Large intestine (tissue), 3 donors: ENCODE data around the gene EML5. TPM values are rescaled to one million over a fixed set of nuclear protein-coding genes. Genes with fewer than 3 reads are reported as not detected.
"Not testable (repeated sequence)": the region's sequence is repeated elsewhere in the genome, so short reads cannot be mapped to it uniquely, and the experiment has no call there.

Experiments used
- DNase-seq, 2 donors: peaks; one replicate each; pipeline versions ENCODE4 v3.0.0 to v3.0.0-alpha.2; 2013
- H3K27ac ChIP-seq: one replicate; pipeline ENCODE4 v1.5.1; 2013; ENCODE audit warnings: low read length
- H3K27me3 ChIP-seq: 2 replicates; pipeline ENCODE4 v1.6.1; 2013; ENCODE audit warnings: low read length; ENCODE audit not compliant: control insufficient read depth, insufficient read depth
- H3K36me3 ChIP-seq: 2 replicates; pipeline ENCODE4 v1.6.1; 2013; ENCODE audit warnings: low read length; ENCODE audit not compliant: control insufficient read depth, insufficient read depth
- H3K4me1 ChIP-seq: one replicate; pipeline ENCODE4 v1.6.1; 2013; ENCODE audit warnings: low read length; ENCODE audit not compliant: control insufficient read depth, insufficient read depth
- H3K4me3 ChIP-seq: one replicate; pipeline ENCODE4 v1.5.1; 2013; ENCODE audit warnings: low read length
- H3K9me3 ChIP-seq: one replicate; pipeline ENCODE4 v1.6.1; 2013; ENCODE audit warnings: mild to moderate bottlenecking, low read depth, low read length, moderate library complexity; ENCODE audit not compliant: control insufficient read depth
- whole genome bisulfite sequencing: methylation state at CpG from one replicate; pipeline ENCODE4 v1.1.5; 2013; ENCODE audit warnings: low lambda C conversion rate; ENCODE audit not compliant: insufficient coverage; 5-methylcytosine and 5-hydroxymethylcytosine counted together
- polyA plus RNA-seq: library from polyadenylated mRNA; unstranded; fragments of 120-200 nt; gene quantifications from one replicate; pipeline ENCODE4 v1.2.1, GENCODE V29; 2013

The EML5 gene
- polyA plus RNA-seq, 1 donor = 6.2 TPM

DNA sequence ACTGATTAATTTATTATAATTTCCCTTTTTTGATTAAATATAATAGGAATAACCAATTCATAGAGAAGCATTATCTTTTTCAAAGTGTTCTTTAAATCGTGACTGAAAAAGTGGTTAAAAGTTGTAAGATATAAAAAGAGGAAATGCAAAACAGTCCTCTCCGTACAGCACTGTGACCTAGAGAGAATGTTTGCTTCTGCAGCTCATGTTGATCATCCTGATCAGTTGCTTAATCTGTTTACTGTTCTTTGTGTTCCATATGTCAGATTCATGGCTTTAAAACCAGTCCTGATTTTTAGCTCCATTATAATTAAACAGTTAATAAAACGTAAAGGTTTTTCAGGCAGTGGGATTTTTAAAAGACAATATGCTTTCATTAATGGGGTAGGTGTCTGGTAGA, 36.4 kb upstream of the EML5 start:
- Histone ChIP-seq H3K27ac (no peak overlapping the region), H3K9me3 (no peaks in the 10 kb centered on the region), H3K36me3 (no peaks in the 10 kb centered on the region), H3K27me3 (no peaks in the 10 kb centered on the region), H3K4me3 (no peak overlapping the region), H3K4me1 (peaks cover 5% of the 10 kb centered on the region)
- no peak for DNase-seq
- 75% methylated on average over 1 of the region's 3 CpGs for WGBS

DNA sequence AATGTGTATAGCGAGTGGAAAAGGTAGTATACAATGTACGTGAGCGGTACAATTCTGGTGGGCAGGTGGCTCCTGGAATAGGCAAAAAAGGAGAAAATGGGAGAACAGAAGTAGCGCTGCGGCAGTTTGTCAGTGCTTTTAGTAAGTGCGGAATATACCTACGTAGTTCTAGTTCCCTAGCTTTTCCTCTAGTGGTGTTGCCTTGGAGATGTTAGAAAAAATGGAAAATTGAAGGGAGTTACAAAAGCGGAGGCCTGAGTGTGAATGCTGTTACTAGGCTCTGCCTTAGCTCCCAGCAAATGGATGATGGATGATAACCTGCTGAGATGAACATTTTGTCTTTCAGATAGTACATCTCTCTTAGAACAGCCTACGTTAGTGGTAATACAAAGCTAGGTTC, 32.8 kb upstream of the EML5 start:
- Histone ChIP-seq H3K36me3 (no peaks in the 10 kb centered on the region), H3K4me1 (peaks cover 5% of the 10 kb centered on the region), H3K27me3 (no peaks in the 10 kb centered on the region), H3K27ac (peak overlapping the region; percentile 88), H3K4me3 (peak overlapping the region; percentile 97), H3K9me3 (no peaks in the 10 kb centered on the region)
- DNase-seq = no peak
- 100% methylated on average over 3 of the region's 9 CpGs for WGBS

DNA sequence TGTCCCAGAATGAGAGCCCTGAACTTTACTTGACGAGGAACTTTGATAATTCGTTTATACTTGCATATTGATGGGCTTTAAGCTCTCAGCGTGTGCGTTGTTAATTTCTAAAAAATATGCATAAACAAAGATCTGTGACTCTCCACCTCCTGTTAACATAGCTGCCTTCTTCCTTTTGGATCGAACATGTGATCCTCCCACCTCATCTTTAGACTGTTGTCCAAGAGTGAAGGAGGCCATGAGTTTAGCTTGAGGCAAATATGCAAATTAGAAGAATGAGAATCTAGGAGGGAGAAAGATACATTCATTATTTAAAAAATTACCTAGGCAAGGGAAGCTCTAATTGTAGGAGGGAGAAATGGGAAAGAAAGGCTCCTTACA, 32.3 kb upstream of the EML5 start:
- no peaks in the 10 kb centered on the region for H3K27me3 ChIP-seq
- DNase-seq = no peak
- WGBS = no CpG with 5 or more reads among the region's 5 CpGs
- H3K27ac ChIP-seq = peak overlapping the region; percentile 88
- no peaks in the 10 kb centered on the region for H3K9me3 ChIP-seq
- peak overlapping the region; percentile 97 for H3K4me3 ChIP-seq
- H3K4me1 ChIP-seq = peaks cover 5% of the 10 kb centered on the region
- no peaks in the 10 kb centered on the region for H3K36me3 ChIP-seq

DNA sequence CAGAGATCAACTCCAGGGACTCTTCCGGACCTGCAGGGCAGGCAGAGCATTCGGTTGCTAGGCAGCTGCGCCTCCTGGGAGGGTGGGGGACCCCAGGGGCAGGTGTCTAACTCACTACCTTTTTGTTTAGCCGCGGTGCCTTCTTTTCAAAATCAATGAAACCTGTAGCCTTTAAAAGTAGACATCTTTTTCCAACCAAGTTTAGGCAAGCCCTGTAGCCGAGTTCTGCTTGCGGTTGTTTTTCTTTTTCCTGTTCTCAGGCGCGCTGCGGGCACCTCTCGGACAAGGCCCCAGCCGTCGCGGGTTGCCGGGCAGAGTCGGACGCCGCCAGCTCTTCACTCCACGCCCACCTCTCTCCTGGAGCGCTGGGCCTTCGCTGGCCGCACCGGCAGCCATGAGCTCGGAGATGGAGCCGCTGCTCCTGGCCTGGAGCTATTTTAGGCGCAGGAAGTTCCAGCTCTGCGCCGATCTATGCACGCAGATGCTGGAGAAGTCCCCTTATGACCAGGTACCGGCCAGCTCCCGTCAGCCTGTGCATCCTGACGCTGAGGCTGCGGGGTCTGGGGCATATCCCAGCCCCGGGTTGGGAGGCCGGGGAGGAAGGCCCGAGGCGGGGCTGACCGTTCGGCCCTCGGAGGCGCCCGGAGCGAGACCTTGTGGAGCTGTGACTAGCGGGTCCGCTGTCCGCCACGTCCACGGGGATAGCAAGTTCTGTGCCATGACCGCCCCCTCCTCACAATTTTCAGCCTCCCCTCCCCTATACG, 31.7 kb upstream of the EML5 start, which contains the start of gene TTC8:
TTC8 (plus strand) TSS at position 338 of the 764 bp plus-strand sequence; CDS start at position 395, 57 bp downstream.
- H3K27ac ChIP-seq = peak within 1 kb of the TSS; percentile 88
- H3K4me3 ChIP-seq = peak within 1 kb of the TSS; percentile 97
- no peaks in the 10 kb centered on the region for H3K36me3 ChIP-seq
- H3K9me3 ChIP-seq = no peaks in the 10 kb centered on the region
- WGBS = 0% methylated on average over 2 of the region's 50 CpGs
- H3K4me1 ChIP-seq = peaks cover 5% of the 10 kb centered on the region
- H3K27me3 ChIP-seq = no peaks in the 10 kb centered on the region
- DNase-seq = peak; percentile 87 to 94

DNA sequence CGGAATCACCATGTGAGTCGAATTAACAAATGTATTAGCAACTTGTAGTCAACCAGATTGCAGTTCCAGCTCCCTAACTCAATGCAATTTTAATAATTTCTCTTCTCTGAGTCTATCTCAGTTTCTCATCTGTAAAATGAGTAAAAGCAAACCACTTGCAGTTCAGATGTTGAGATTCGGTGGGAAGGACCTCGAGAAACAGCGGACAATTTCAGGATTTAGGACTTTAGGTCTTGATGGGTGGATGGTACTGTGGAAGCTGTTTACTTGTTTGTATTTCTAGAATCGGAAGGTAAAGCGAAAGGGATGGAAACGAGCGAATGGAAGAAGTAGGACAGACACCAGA, 31.2 kb upstream of the EML5 start:
- H3K27ac ChIP-seq = peak overlapping the region; percentile 88
- WGBS = 60% methylated on average over 1 of the region's 9 CpGs
- no peaks in the 10 kb centered on the region for H3K9me3 ChIP-seq
- H3K27me3 ChIP-seq = no peaks in the 10 kb centered on the region
- H3K4me3 ChIP-seq = peak overlapping the region; percentile 97
- H3K4me1 ChIP-seq = peaks cover 5% of the 10 kb centered on the region
- no peaks in the 10 kb centered on the region for H3K36me3 ChIP-seq
- no peak for DNase-seq

DNA sequence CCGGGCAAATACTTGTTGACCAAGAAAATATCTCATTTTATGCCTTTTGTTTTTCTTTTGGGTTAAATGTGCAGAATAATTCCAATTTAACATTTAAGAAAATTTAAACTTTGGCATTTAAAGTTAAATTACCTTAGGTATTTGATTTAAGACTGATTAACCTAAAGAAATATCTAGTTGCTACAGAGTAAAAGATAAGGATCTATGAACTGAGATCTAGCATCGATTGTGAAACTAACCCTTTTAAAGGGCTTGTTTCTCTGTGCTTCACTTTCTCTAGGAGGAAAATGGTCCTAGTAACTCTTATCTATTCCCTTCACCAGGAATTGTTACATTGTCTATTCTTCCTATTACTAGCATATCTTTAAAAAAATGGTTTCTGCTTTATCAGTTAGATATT, 29.1 kb upstream of the EML5 start:
- Histone ChIP-seq H3K27ac (no peak overlapping the region), H3K36me3 (no peaks in the 10 kb centered on the region), H3K9me3 (no peaks in the 10 kb centered on the region), H3K27me3 (no peaks in the 10 kb centered on the region), H3K4me1 (peaks cover 5% of the 10 kb centered on the region), H3K4me3 (no peak overlapping the region)
- DNase-seq = no peak
- WGBS = 40% methylated on average over 1 of the region's 2 CpGs

DNA sequence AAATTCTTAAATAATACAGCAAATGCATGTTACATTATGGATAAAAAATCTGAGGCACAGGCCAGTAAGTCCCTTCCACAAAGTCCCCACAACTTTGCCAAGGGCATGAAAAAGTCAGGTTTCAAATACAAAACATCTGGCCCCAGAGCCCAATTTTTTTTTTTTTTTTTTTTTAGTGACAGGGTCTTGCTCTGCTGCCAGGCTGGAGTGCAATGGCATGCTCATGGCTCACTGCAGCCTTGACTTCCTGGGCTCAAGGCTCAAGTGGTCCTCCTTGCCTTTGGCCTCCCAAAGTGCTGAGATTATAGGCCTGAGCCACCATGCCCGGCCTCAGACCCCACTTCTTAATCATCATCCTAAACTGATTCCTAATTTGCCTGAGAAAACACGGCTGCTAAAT, 28.6 kb upstream of the EML5 start:
- peaks cover 5% of the 10 kb centered on the region for H3K4me1 ChIP-seq
- no peaks in the 10 kb centered on the region for H3K27me3 ChIP-seq
- no peaks in the 10 kb centered on the region for H3K36me3 ChIP-seq
- no peaks in the 10 kb centered on the region for H3K9me3 ChIP-seq
- H3K4me3 ChIP-seq = no peak overlapping the region
- H3K27ac ChIP-seq = no peak overlapping the region
- WGBS = no CpG with 5 or more reads among the region's 2 CpGs
- DNase-seq = no peak

DNA sequence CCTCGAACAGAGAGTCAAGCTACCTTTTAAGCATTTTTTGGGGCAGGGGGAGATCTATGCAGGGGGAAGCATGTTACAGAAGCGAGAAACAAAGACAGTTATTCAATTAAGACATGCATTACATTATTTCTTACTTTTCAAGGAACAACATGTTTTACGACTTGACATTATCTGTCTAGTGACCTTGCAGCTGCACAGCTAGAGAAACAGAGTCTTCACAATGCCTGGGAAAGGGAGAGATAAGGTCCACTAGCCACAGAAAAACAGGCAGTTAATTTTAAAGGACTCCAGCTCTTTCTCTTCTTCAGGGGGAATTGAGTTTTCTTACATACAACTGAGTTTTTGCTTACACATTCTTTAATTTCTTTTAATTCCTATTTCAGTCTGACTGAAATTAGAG, 26.9 kb upstream of the EML5 start:
- H3K4me3 ChIP-seq, H3K36me3 ChIP-seq, H3K9me3 ChIP-seq, H3K27me3 ChIP-seq, H3K4me1 ChIP-seq, DNase-seq, H3K27ac ChIP-seq: not testable (repeated sequence)
- 17% methylated on average over 1 of the region's 3 CpGs for WGBS

DNA sequence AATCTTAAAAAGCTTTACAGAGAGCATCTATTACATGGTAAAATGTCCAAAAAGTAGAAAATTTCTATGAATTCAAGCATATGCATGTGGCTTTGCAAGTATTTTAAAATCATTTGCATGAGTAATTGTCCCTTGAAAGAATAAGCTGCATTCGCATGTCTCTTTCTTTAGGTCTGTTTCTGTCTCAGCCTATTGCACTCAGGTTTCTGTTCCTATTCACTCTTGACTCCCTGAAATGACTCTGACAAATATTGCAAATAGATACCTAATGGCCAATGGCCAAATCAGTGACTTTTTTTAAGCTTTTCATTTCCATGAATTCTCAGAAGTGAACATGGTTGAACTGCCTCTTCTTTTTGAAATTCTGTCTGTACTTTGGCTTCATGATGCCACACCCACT, 25.3 kb upstream of the EML5 start:
- H3K27me3 ChIP-seq = no peaks in the 10 kb centered on the region
- no peak overlapping the region for H3K27ac ChIP-seq
- DNase-seq = no peak
- H3K4me3 ChIP-seq = no peak overlapping the region
- no CpG with 5 or more reads among the region's 1 CpG for WGBS
- no peaks in the 10 kb centered on the region for H3K36me3 ChIP-seq
- no peaks in the 10 kb centered on the region for H3K9me3 ChIP-seq
- no peaks in the 10 kb centered on the region for H3K4me1 ChIP-seq

DNA sequence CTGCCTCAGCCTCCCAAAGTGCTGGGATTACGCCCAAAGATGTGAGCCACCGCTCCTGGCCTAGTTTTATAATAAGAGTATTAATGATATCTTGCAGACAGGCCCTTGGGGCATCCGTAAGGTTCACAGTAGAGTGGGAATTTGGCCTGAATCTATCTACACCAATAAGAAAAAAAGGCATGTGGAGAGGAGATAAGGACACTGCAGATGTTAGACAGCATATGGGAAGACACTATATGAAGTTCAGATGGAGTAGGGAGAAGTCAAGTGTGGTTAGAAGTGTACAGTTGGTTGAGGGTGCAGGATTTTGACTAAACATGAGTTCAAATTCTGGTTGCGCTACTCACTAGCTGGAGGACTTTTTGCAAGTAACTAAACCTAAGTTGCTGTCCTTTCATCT, 23.2 kb upstream of the EML5 start:
- Histone ChIP-seq H3K27ac (no peak overlapping the region), H3K9me3 (no peaks in the 10 kb centered on the region), H3K4me1 (no peaks in the 10 kb centered on the region), H3K27me3 (no peaks in the 10 kb centered on the region), H3K4me3 (no peak overlapping the region), H3K36me3 (no peaks in the 10 kb centered on the region)
- WGBS = no CpG with 5 or more reads among the region's 4 CpGs
- DNase-seq = no peak

DNA sequence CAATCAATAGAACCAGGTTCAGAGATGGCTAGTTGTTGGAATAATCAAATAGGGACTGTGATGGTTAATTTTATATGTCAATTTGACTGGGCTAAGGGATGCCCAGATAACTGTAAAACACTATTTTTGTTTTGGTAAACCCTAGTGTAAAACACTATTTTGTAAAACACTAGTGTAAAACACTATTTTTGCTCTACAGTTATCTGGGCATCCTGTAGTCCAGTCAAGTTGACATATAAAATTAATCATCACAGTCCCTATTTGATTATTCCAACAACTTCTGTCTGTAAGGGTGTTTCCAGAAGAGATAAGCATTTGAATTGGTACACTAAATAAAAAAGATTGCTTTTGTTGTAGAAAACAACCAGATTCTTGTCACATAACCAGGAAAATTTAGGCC, 15.6 kb upstream of the EML5 start:
- Histone ChIP-seq H3K36me3 (no peaks in the 10 kb centered on the region), H3K4me1 (no peaks in the 10 kb centered on the region), H3K27me3 (no peaks in the 10 kb centered on the region), H3K27ac (no peak overlapping the region), H3K9me3 (no peaks in the 10 kb centered on the region), H3K4me3 (no peak overlapping the region)
- DNase-seq = no peak
